HG03095 (cell line): ENCODE measurements around the gene PRDM7.
"Not testable (repeated sequence)": the region's sequence is repeated elsewhere in the genome, so short reads cannot be mapped to it uniquely, and the experiment has no call there.

Experiments
- ATAC-seq: cut with Tn5 transposase; IDR thresholded peaks from one replicate; pipeline ENCODE4 v1.9.1; 2021; ENCODE audit warnings: moderate library complexity; ENCODE audit not compliant: unreplicated experiment

The PRDM7 gene

GRCh38 chr16:90077240-90077756 is at the start of gene PRDM7:
Gene PRDM7, minus strand, starts transcription at chr16:90077331. Its CDS starts 1,421 bp downstream, at chr16:90075910.
- peak; percentile 86 for ATAC-seq

GRCh38 chr16:90121846-90122245 is 44.7 kb upstream of the PRDM7 start:
- not testable (repeated sequence) for ATAC-seq

- not testable (repeated sequence) for ATAC-seq
Measured at GRCh38 chr16:90107617-90108016, 30.5 kb upstream of the PRDM7 start.

- not testable (repeated sequence) for ATAC-seq
Measured at GRCh38 chr16:90107060-90107459, 29.9 kb upstream of the PRDM7 start.

- ATAC-seq, result not testable (repeated sequence)
Measured at GRCh38 chr16:90106271-90106670, 29.1 kb upstream of the PRDM7 start.

GRCh38 chr16:90104725-90105124 is 27.6 kb upstream of the PRDM7 start:
- ATAC-seq, result not testable (repeated sequence)

- not testable (repeated sequence) for ATAC-seq
Measured at GRCh38 chr16:90102086-90102884, 25.2 kb upstream of the PRDM7 start.

GRCh38 chr16:90101332-90101731 is 24.2 kb upstream of the PRDM7 start:
- not testable (repeated sequence) for ATAC-seq

GRCh38 chr16:90100790-90101189 is 23.7 kb upstream of the PRDM7 start:
- not testable (repeated sequence) for ATAC-seq

- not testable (repeated sequence) for ATAC-seq
Measured at GRCh38 chr16:90100229-90100628, 23.1 kb upstream of the PRDM7 start.

GRCh38 chr16:90098936-90099335 is 21.8 kb upstream of the PRDM7 start:
- ATAC-seq, result not testable (repeated sequence)

GRCh38 chr16:90097010-90097684 is 20.0 kb upstream of the PRDM7 start:
- ATAC-seq, result not testable (repeated sequence)

- not testable (repeated sequence) for ATAC-seq
Measured at GRCh38 chr16:90094791-90095190, 17.7 kb upstream of the PRDM7 start.

GRCh38 chr16:90094296-90094695 is 17.2 kb upstream of the PRDM7 start:
- ATAC-seq, result not testable (repeated sequence)

GRCh38 chr16:90093799-90094198 is 16.7 kb upstream of the PRDM7 start:
- ATAC-seq, result not testable (repeated sequence)

- ATAC-seq, result not testable (repeated sequence)
Measured at GRCh38 chr16:90092781-90093180, 15.7 kb upstream of the PRDM7 start.

GRCh38 chr16:90084215-90084950 is 7.3 kb upstream of the PRDM7 start:
- ATAC-seq, result no peak

- ATAC-seq, result no peak
Measured at GRCh38 chr16:90083139-90083538, 6.0 kb upstream of the PRDM7 start.

GRCh38 chr16:90081606-90081970 is 4.5 kb upstream of the PRDM7 start:
- ATAC-seq, result no peak

GRCh38 chr16:90078579-90078895 is 1.4 kb upstream of the PRDM7 start:
- ATAC-seq, result no peak
